Immature natural killer cell (primary cell): Measurements from ENCODE around the gene RPH3AL. TPM values are rescaled to one million over a fixed set of nuclear protein-coding genes. Genes with fewer than 3 reads are reported as not detected.

Experiments used
- DNase-seq, 3 donors: peaks; one replicate each; pipeline ENCODE4 v3.0.0; 2022; ENCODE audit warnings: mixed read lengths in 1 of 3
- H3K27ac Mint-ChIP-seq, 6 donors: one replicate each; pipeline ENCODE4 v1.8.0; 2020; ENCODE audit warnings: mixed read lengths in 6 of 6, mild to moderate bottlenecking in 5 of 6, inconsistent platforms in 4 of 6, moderate library complexity in 3 of 6
- H3K27me3 Mint-ChIP-seq, 3 donors: one replicate each; pipeline ENCODE4 v1.8.0; 2020 to 2021; ENCODE audit warnings: low read depth in 3 of 3, mild to moderate bottlenecking in 3 of 3, mixed read lengths in 3 of 3, moderate library complexity in 3 of 3, inconsistent platforms in 1 of 3
- H3K36me3 Mint-ChIP-seq, 3 donors: one replicate each; pipeline ENCODE4 v1.8.0; 2020; ENCODE audit warnings: mixed read lengths in 3 of 3, inconsistent platforms in 2 of 3, mild to moderate bottlenecking in 2 of 3
- H3K4me1 Mint-ChIP-seq, 2 donors: one replicate each; pipeline ENCODE4 v1.8.0; 2020; ENCODE audit warnings: inconsistent platforms in 2 of 2, mild to moderate bottlenecking in 2 of 2, mixed read lengths in 2 of 2, moderate library complexity in 1 of 2
- H3K4me3 Mint-ChIP-seq, 5 donors: one replicate each; pipeline ENCODE4 v1.8.0; 2020; ENCODE audit warnings: mild to moderate bottlenecking in 5 of 5, mixed read lengths in 5 of 5, inconsistent platforms in 3 of 5, moderate library complexity in 3 of 5
- H3K9me3 Mint-ChIP-seq, 6 donors: one replicate each; pipeline ENCODE4 v1.8.0; 2020; ENCODE audit warnings: mild to moderate bottlenecking in 6 of 6, mixed read lengths in 6 of 6, inconsistent platforms in 4 of 6, moderate library complexity in 3 of 6
- polyA plus RNA-seq, 3 donors: library from polyadenylated mRNA; unstranded; fragments of 300-500 nt; fragmentation: Illumina TruSeq; gene quantifications; one replicate each; pipeline ENCODE4 v1.2.3, GENCODE V29; 2021

RPH3AL gene
- polyA plus RNA-seq, 3 donors from 2014 or later = 4.2 to 10.3 (median 4.5) TPM

- no peak overlapping the region for H3K27ac Mint-ChIP-seq
- no peak for DNase-seq
- peaks cover 0 to 5% (median 2%) of the 10 kb centered on the region in 3 donors for H3K27me3 Mint-ChIP-seq
- H3K36me3 Mint-ChIP-seq = peaks cover 4 to 22% (median 10%) of the 10 kb centered on the region in 3 donors
- no peaks in the 10 kb centered on the region for H3K9me3 Mint-ChIP-seq
- H3K4me3 Mint-ChIP-seq = no peak overlapping the region
- no peaks in the 10 kb centered on the region for H3K4me1 Mint-ChIP-seq
Observed at GRCh38 chr17:260031-260791, 92.4 kb downstream of the RPH3AL start.

DNA sequence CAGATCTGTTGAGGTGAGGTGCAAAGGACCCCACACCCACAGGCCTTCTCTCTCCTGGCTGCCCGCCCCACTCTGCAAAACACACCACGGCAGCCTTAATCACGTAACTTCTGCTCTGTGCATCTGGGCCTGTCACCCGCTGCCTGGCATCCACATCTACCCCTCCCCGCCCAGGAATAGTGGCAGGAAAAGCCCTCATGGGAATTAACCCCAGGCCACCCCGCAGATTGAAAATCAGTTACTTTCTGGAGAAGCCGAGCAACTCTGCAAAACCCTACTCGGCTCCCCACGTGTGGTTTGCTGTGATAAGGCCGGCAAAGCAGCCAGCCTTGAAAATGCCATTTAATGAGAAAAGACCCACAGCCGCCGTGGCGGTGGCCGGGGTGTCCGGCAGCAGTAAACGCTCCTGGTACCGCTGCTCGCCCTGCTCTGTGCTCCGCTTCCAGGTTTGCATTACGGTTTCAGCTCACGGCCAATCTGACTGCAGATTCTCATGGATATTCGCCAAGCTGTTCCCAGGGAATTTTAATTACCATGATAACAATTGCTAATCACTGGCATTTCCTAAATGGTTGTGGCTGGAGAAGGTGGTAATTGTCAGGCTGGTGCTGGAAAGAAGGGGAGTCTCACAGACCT, 93.1 kb downstream of the RPH3AL start:
- H3K27ac Mint-ChIP-seq = no peak overlapping the region
- no peaks in the 10 kb centered on the region for H3K9me3 Mint-ChIP-seq
- DNase-seq = no peak
- H3K4me3 Mint-ChIP-seq = no peak overlapping the region
- H3K4me1 Mint-ChIP-seq = no peaks in the 10 kb centered on the region
- H3K36me3 Mint-ChIP-seq = peaks cover 4 to 22% (median 10%) of the 10 kb centered on the region in 3 donors
- peaks cover 0 to 5% (median 2%) of the 10 kb centered on the region in 3 donors for H3K27me3 Mint-ChIP-seq

- H3K4me1 Mint-ChIP-seq = no peaks in the 10 kb centered on the region
- H3K36me3 Mint-ChIP-seq = peaks cover 4 to 22% (median 10%) of the 10 kb centered on the region in 3 donors
- no peaks in the 10 kb centered on the region for H3K9me3 Mint-ChIP-seq
- no peak overlapping the region for H3K4me3 Mint-ChIP-seq
- H3K27ac Mint-ChIP-seq = no peak overlapping the region
- peaks cover 0 to 5% (median 2%) of the 10 kb centered on the region in 3 donors for H3K27me3 Mint-ChIP-seq
- DNase-seq = no peak
Observed at GRCh38 chr17:258906-259305, 93.7 kb downstream of the RPH3AL start.

GRCh38 chr17:258045-258734, 94.4 kb downstream of the RPH3AL start:
- no peak for DNase-seq
- H3K36me3 Mint-ChIP-seq = peaks cover 4 to 17% (median 5%) of the 10 kb centered on the region in 3 donors
- no peak overlapping the region for H3K27ac Mint-ChIP-seq
- H3K4me3 Mint-ChIP-seq = no peak overlapping the region
- H3K27me3 Mint-ChIP-seq = peaks cover 0 to 5% (median 2%) of the 10 kb centered on the region in 3 donors
- H3K4me1 Mint-ChIP-seq = no peaks in the 10 kb centered on the region
- no peaks in the 10 kb centered on the region for H3K9me3 Mint-ChIP-seq

DNA sequence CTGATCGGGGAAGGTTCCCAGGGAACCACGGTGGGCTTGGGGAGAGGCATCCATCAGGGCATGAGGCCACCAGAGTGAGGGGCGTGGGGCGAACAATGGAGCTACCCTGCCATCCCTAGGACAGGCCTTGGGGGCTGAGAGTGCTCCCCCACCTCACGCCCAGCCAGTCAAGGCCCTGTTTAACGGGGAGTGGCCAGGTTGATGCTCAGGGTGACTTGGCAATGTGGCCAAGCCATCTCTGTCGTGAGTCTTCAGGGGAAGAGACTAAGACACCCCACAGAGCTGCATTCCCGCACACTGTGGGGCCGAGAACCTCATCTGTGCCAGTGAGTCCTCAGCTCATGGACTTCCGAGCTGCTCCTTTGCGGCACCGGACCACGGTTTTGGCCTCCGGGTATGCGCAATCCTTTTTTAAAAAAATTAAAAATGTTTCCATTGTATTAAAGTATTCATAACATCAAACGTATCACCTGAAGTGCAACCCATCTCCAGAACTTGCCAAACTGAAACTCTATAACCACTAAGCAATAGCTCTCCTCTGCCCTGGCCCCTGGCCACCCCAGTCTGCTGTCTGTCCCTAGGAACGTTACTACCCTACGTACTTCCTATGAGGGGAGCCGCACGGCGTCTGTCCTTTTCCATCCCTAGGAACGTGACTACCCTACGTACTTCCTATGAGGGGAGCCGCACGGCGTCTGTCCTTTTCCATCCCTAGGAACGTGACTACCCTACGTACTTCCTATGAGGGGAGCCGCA, 99.3 kb downstream of the RPH3AL start:
- Mint-ChIP-seq H3K27ac (no peak overlapping the region), H3K36me3 (no peaks in the 10 kb centered on the region), H3K4me3 (no peak overlapping the region), H3K27me3 (peaks cover 0 to 4% (median 0%) of the 10 kb centered on the region in 3 donors), H3K4me1 (no peaks in the 10 kb centered on the region), H3K9me3 (no peaks in the 10 kb centered on the region)
- DNase-seq = no peak

DNA sequence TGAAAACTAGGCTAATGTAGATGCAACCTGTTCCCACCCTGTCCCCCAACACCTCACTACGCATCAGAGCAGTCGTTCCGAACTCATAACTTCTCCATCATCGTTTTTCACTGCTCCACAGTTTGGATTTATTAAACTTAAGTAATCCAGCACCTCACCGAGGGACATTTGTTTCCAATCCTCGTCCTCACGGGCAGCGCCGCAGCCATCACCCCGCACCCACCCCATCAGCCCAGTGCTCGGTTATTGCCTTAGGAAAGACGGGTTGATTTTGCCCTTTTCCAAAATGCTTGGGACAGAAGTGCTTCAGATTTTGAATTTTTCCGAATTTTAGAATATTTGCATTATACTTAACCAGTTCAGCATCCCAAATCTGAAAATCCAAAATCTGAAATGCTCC, 100.2 kb downstream of the RPH3AL start:
- H3K4me3 Mint-ChIP-seq = no peak overlapping the region
- H3K36me3 Mint-ChIP-seq = no peaks in the 10 kb centered on the region
- H3K27me3 Mint-ChIP-seq = peaks cover 0 to 4% (median 0%) of the 10 kb centered on the region in 3 donors
- H3K9me3 Mint-ChIP-seq = no peaks in the 10 kb centered on the region
- DNase-seq = no peak
- peak overlapping the region in 1 of 6 donors; percentile 41 for H3K27ac Mint-ChIP-seq
- no peaks in the 10 kb centered on the region for H3K4me1 Mint-ChIP-seq

DNA sequence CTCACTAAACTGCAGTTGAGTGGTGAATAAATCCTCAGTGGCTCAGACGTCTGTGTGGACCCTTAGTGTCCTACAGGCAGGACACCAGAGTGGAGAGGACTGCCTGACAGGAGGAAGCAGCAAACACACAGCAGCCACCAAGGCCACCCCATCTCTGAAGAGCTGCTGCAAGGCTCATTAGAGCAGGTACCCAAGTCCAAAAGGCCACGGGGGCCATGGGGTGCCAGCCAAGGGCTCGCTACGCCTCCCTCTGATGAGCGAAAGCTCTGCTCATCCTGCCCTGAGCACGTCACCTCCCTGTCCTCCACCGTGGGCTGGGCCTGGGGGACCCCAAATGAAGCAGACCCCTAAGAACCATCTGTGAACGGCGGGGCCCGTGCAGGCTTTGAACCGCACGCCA, 101.1 kb downstream of the RPH3AL start:
- no peak overlapping the region for H3K27ac Mint-ChIP-seq
- H3K36me3 Mint-ChIP-seq = no peaks in the 10 kb centered on the region
- no peaks in the 10 kb centered on the region for H3K4me1 Mint-ChIP-seq
- peaks cover 0 to 4% (median 0%) of the 10 kb centered on the region in 3 donors for H3K27me3 Mint-ChIP-seq
- DNase-seq = no peak
- no peak overlapping the region for H3K4me3 Mint-ChIP-seq
- no peaks in the 10 kb centered on the region for H3K9me3 Mint-ChIP-seq

GRCh38 chr17:250487-251300, 101.9 kb downstream of the RPH3AL start:
- Mint-ChIP-seq H3K27me3 (peaks cover 0 to 4% (median 0%) of the 10 kb centered on the region in 3 donors), H3K36me3 (no peaks in the 10 kb centered on the region), H3K4me1 (no peaks in the 10 kb centered on the region), H3K9me3 (no peaks in the 10 kb centered on the region), H3K4me3 (no peak overlapping the region), H3K27ac (no peak overlapping the region)
- no peak for DNase-seq

GRCh38 chr17:249236-249993, 103.2 kb downstream of the RPH3AL start:
- H3K27ac Mint-ChIP-seq = no peak overlapping the region
- no peak for DNase-seq
- H3K36me3 Mint-ChIP-seq = peaks cover 4 to 6% (median 5%) of the 10 kb centered on the region in 3 donors
- no peaks in the 10 kb centered on the region for H3K4me1 Mint-ChIP-seq
- peaks cover 0 to 4% (median 0%) of the 10 kb centered on the region in 3 donors for H3K27me3 Mint-ChIP-seq
- no peaks in the 10 kb centered on the region for H3K9me3 Mint-ChIP-seq
- H3K4me3 Mint-ChIP-seq = no peak overlapping the region

- no peaks in the 10 kb centered on the region for H3K4me1 Mint-ChIP-seq
- H3K9me3 Mint-ChIP-seq = no peaks in the 10 kb centered on the region
- peaks cover 0 to 4% (median 0%) of the 10 kb centered on the region in 3 donors for H3K27me3 Mint-ChIP-seq
- H3K4me3 Mint-ChIP-seq = no peak overlapping the region
- H3K27ac Mint-ChIP-seq = no peak overlapping the region
- DNase-seq = no peak
- peaks cover 4 to 6% (median 5%) of the 10 kb centered on the region in 3 donors for H3K36me3 Mint-ChIP-seq
Observed at GRCh38 chr17:248337-249235, 104.0 kb downstream of the RPH3AL start.

DNA sequence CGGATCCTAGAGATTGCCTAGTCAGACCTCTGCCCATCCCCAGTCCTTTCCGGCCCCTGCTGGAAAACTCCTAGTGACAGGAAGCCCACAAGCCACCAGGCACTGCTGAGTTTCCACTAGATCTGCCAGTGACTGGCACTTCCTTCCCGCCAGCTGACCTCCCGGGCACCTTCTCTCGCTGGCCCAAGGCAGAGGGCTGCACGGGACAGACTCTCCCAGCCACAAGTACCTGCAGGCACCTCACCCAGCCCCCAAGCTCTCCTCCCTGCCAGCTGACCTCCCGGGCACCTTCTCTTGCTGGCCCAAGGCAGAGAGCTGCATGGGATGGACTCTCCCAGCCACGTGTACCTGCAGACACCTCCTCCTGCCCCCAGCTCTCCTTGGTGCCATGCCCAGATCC, 104.8 kb downstream of the RPH3AL start:
- Mint-ChIP-seq H3K4me1 (no peaks in the 10 kb centered on the region), H3K36me3 (peaks cover 4 to 6% (median 5%) of the 10 kb centered on the region in 3 donors), H3K27ac (no peak overlapping the region), H3K27me3 (peaks cover 0 to 4% (median 0%) of the 10 kb centered on the region in 3 donors), H3K9me3 (no peaks in the 10 kb centered on the region), H3K4me3 (no peak overlapping the region)
- DNase-seq = no peak
